PC-3 (cell line): ENCODE measurements around the gene HDAC9. TPM values are rescaled to one million over a fixed set of nuclear protein-coding genes. Genes with fewer than 3 reads are reported as not detected.

Experiments
- ATAC-seq: fragments of 200-7000 bp; cut with Tn5 transposase; 2 replicates; pipeline ENCODE4 v1.9.1; 2020; ENCODE audit warnings: mild to moderate bottlenecking, moderate library complexity
- BruUV-seq: library from RNA; stranded (reverse); fragments of 400-500 nt; replicated peaks from 2 replicates; lab custom pipeline; 2021; lab: Mats Ljungman, UMichigan
- CTCF ChIA-PET: fragments of 300-600 bp; sonication (Branson Sonifier 250); formaldehyde crosslinking; loops from one replicate; lab custom pipeline; 2022; ENCODE audit warnings: antibody characterized with exemption; lab: Charles Lee
- POLR2A ChIA-PET: fragments of 300-600 bp; sonication (Branson Sonifier 250); formaldehyde crosslinking; loops from one replicate; lab custom pipeline; 2022; ENCODE audit warnings: antibody characterized with exemption; ENCODE audit not compliant: unreplicated experiment; lab: Charles Lee
- DNase-seq: peaks from one replicate; pipeline ENCODE4 v3.0.0-alpha.2; 2015
- H2AFZ ChIP-seq: fragments of 300-600 bp; sonication (generic); 2 replicates; pipeline ENCODE4 v1.6.0; 2016; ENCODE audit warnings: antibody characterized with exemption, low read length
- H3F3A ChIP-seq: fragments of 300-600 bp; sonication (generic); one replicate; pipeline ENCODE4 v1.6.0; 2017; ENCODE audit warnings: antibody characterized with exemption, low read length, control low read depth, mild to moderate bottlenecking; ENCODE audit not compliant: unreplicated experiment
- H3K27ac ChIP-seq: fragments of 300-600 bp; sonication (generic); 2 replicates; pipeline ENCODE4 v1.5.1; 2016; ENCODE audit warnings: mild to moderate bottlenecking, low read length
- H3K27me3 ChIP-seq: fragments of 300-600 bp; sonication (generic); 2 replicates; pipeline ENCODE4 v1.6.1; 2016; ENCODE audit warnings: low read length, mixed read lengths
- H3K36me3 ChIP-seq: fragments of 300-600 bp; sonication (generic); 2 replicates; pipeline ENCODE4 v1.6.1; 2016; ENCODE audit warnings: low read depth, mixed run types, low read length, mixed read lengths
- H3K4me1 ChIP-seq: fragments of 300-600 bp; sonication (generic); 2 replicates; pipeline ENCODE4 v1.5.1; 2016; ENCODE audit warnings: low read length; ENCODE audit not compliant: insufficient read depth
- H3K4me2 ChIP-seq: fragments of 300-600 bp; sonication (generic); 2 replicates; pipeline ENCODE4 v1.6.0; 2016; ENCODE audit warnings: low read length
- H3K4me3 ChIP-seq: fragments of 300-600 bp; sonication (generic); 2 replicates; pipeline ENCODE4 v1.5.1; 2016; ENCODE audit warnings: mild to moderate bottlenecking, low read length, mixed read lengths
- H3K79me2 ChIP-seq: fragments of 300-600 bp; sonication (generic); 2 replicates; pipeline ENCODE4 v1.6.1; 2017; ENCODE audit warnings: low read length, mixed read lengths
- H3K9ac ChIP-seq: fragments of 300-600 bp; sonication (generic); 2 replicates; pipeline ENCODE4 v1.6.0; 2016; ENCODE audit warnings: mild to moderate bottlenecking, low read length
- H3K9me2 ChIP-seq: fragments of 300-600 bp; sonication (generic); replicated peaks from 2 replicates; pipeline ENCODE4 v1.6.1; 2016; ENCODE audit warnings: mixed run types, low read length, mixed read lengths
- H3K9me3 ChIP-seq: fragments of 300-600 bp; sonication (generic); 2 replicates; pipeline ENCODE4 v1.6.1; 2016; ENCODE audit warnings: low read length, mixed read lengths
- H4K20me1 ChIP-seq: fragments of 300-600 bp; sonication (generic); 2 replicates; pipeline ENCODE4 v1.6.1; 2016; ENCODE audit warnings: low read length, mixed read lengths
- EZH2 ChIP-seq: fragments of 300-600 bp; sonication (generic); IDR thresholded peaks from one replicate; pipeline ENCODE4 v1.6.1; 2017; ENCODE audit warnings: antibody characterized with exemption, mild to moderate bottlenecking, low read length; ENCODE audit not compliant: unreplicated experiment
- EZH2phosphoT487 ChIP-seq: fragments of 300-600 bp; sonication (generic); IDR thresholded peaks from 2 replicates; pipeline ENCODE4 v1.6.1; 2018; ENCODE audit warnings: mild to moderate bottlenecking, antibody characterized with exemption, low read length, borderline replicate concordance
- intact Hi-C: fragments of 100-400 bp; cut with micrococcal nuclease; formaldehyde crosslinking; loops from 2 replicates; pipeline ENCODE4 v1.9.0; 2023
- total RNA-seq: library from RNA; depleted of rRNA; stranded (reverse); fragments of >200 nt; gene quantifications from 2 replicates; pipeline ENCODE4 v1.2.3, GENCODE V29; 2014
- TF ChIP-seq, protein P1 (sequence below): fragments of 300-600 bp; sonication (generic); conservative IDR thresholded peaks from 2 replicates; pipeline ENCODE4 v1.5.1; 2017; ENCODE audit warnings: antibody characterized with exemption, low read depth, mild to moderate bottlenecking, low read length

HDAC9 gene
- total RNA-seq, 1 experiment from 2014 or later, result 7.8 TPM

DNA sequence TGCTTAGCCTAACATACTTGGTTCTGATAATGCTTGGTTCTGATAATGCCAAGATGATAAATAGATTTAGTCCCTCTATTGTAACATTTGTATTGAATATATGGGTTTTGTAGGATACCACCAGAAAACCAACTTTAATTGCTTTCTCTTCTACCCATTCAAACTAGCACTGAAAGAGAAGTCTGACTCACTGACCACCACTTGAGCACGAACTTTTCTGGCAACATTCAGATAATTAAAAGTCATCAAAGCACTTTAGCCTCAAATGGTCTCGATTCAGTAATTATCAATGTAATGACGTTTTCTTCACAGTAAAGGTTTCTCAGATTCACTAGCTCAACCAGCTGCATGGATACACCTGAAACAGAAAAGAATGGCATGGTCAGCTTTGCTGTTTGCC, 63.0 kb downstream of the HDAC9 start:
- ATAC-seq, result no peak
- no peak overlapping the region for H3K4me2 ChIP-seq

DNA sequence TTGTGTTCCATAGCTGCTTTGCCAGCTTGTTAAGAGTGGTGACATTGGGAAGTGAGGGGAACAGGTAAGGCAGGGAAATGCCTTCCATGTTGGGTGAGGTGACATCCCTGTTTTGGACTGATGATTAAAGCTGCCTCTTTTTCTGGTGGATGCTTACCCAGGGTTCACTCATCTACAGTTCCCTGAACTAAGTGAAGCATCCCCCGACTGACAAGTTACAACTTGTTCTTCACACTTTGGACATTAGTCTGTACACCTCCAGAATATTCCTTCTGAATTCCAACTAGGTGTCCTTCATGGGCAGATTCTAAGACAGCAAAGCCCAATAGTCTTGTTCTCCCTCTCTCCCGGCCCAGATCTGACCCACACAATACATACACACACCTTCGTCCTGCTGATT, 63.4 kb downstream of the HDAC9 start:
- Histone ChIP-seq H4K20me1 (no peaks in the 10 kb centered on the region), H3K9me3 (no peaks in the 10 kb centered on the region), H3K9ac (no peak overlapping the region), H3K27ac (no peak overlapping the region), H3F3A (no peaks in the 10 kb centered on the region), H3K27me3 (no peaks in the 10 kb centered on the region), H3K36me3 (no peaks in the 10 kb centered on the region), H3K4me3 (no peak overlapping the region), H2AFZ (no peak overlapping the region), H3K4me1 (peaks cover 28% of the 10 kb centered on the region), H3K9me2 (no peaks in the 10 kb centered on the region), H3K79me2 (no peaks in the 10 kb centered on the region), H3K4me2 (no peak overlapping the region)
- ChIA-PET POLR2A (no interaction called here), CTCF (interaction anchor here (0.6 kb wide), 1 partner anchor 1107 kb away, joined by 3 read pairs; no protein-coding TSS in a partner anchor)
- BruUV-seq, result no TSS peak
- TF ChIP-seq, protein P1, sequence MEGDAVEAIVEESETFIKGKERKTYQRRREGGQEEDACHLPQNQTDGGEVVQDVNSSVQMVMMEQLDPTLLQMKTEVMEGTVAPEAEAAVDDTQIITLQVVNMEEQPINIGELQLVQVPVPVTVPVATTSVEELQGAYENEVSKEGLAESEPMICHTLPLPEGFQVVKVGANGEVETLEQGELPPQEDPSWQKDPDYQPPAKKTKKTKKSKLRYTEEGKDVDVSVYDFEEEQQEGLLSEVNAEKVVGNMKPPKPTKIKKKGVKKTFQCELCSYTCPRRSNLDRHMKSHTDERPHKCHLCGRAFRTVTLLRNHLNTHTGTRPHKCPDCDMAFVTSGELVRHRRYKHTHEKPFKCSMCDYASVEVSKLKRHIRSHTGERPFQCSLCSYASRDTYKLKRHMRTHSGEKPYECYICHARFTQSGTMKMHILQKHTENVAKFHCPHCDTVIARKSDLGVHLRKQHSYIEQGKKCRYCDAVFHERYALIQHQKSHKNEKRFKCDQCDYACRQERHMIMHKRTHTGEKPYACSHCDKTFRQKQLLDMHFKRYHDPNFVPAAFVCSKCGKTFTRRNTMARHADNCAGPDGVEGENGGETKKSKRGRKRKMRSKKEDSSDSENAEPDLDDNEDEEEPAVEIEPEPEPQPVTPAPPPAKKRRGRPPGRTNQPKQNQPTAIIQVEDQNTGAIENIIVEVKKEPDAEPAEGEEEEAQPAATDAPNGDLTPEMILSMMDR, result no peak
- TF ChIP-seq EZH2phosphoT487 (no peak), EZH2 (no peak)
- intact Hi-C loops, result no loop called here
- DNase-seq (no peak), ATAC-seq (no peak)

More for the DNA sequence above, 63.0 kb downstream of the HDAC9 start:
- no peaks in the 10 kb centered on the region for H3F3A ChIP-seq
- no TSS peak for BruUV-seq
- no peaks in the 10 kb centered on the region for H3K27me3 ChIP-seq
- H3K36me3 ChIP-seq, result no peaks in the 10 kb centered on the region
- H3K27ac ChIP-seq, result no peak overlapping the region
- no peak overlapping the region for H3K4me3 ChIP-seq
- no peak overlapping the region for H3K9ac ChIP-seq
- ChIA-PET POLR2A (no interaction called here), CTCF (interaction anchor here (0.6 kb wide), 1 partner anchor 1107 kb away, joined by 3 read pairs; no protein-coding TSS in a partner anchor)
- no peak overlapping the region for H2AFZ ChIP-seq
- H3K9me2 ChIP-seq, result no peaks in the 10 kb centered on the region
- no peak for DNase-seq
- no peaks in the 10 kb centered on the region for H3K79me2 ChIP-seq
- peaks cover 32% of the 10 kb centered on the region for H3K4me1 ChIP-seq
- TF ChIP-seq, protein P1, result no peak
- TF ChIP-seq EZH2phosphoT487 (no peak), EZH2 (no peak)
- no peaks in the 10 kb centered on the region for H3K9me3 ChIP-seq
- H4K20me1 ChIP-seq, result no peaks in the 10 kb centered on the region
- intact Hi-C loops, result no loop called here

DNA sequence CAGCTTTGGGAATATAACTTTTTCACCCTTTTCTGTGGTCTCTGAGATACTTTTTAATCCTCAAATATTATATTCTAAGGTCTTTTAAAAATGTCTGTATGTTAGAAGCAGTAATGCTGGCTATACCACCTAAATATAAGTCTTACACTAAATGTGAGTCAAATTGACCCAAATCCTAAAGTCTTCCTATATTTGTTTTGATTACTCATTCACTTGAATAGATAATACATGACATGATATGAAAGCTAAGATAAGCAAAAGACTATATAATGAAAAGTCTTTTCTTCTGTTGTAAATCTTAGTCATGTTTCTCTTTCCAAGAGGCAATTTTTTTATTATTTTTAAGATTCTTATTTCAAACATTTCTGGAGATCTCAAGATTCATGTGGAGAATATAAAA, 64.2 kb downstream of the HDAC9 start:
- H3K79me2 ChIP-seq, result no peaks in the 10 kb centered on the region
- no peak overlapping the region for H2AFZ ChIP-seq
- H3F3A ChIP-seq, result no peaks in the 10 kb centered on the region
- no peaks in the 10 kb centered on the region for H4K20me1 ChIP-seq
- H3K9me2 ChIP-seq, result no peaks in the 10 kb centered on the region
- POLR2A ChIA-PET, result no interaction called here
- DNase-seq, result no peak
- H3K9ac ChIP-seq, result no peak overlapping the region
- H3K27me3 ChIP-seq, result no peaks in the 10 kb centered on the region
- H3K4me3 ChIP-seq, result no peak overlapping the region
- no peak for ATAC-seq
- H3K9me3 ChIP-seq, result no peaks in the 10 kb centered on the region
- intact Hi-C loops, result no loop called here
- no peak overlapping the region for H3K4me2 ChIP-seq
- BruUV-seq, result no TSS peak
- H3K27ac ChIP-seq, result no peak overlapping the region
- H3K36me3 ChIP-seq, result no peaks in the 10 kb centered on the region
- H3K4me1 ChIP-seq, result peaks cover 26% of the 10 kb centered on the region
- TF ChIP-seq EZH2 (no peak), EZH2phosphoT487 (no peak)
- TF ChIP-seq, protein P1, result no peak
- CTCF ChIA-PET, result no interaction called here
